K562 (cell line): ENCODE measurements around the gene DSG3. TPM values are rescaled to one million over a fixed set of nuclear protein-coding genes. Genes with fewer than 3 reads are reported as not detected.
A peak's percentile ranks its signal among the peaks of the same experiment; 100 is the strongest.

Experiments
- ATAC-seq: fragments of 200-7000 bp; cut with Tn5 transposase; 3 replicates; pipeline ENCODE4 v1.9.1; 2020; ENCODE audit warnings: moderate library complexity
- BruUV-seq: library from RNA; stranded (reverse); fragments of 400-500 nt; replicated peaks from 2 replicates; lab custom pipeline; 2021; lab: Mats Ljungman, UMichigan
- CTCF ChIA-PET: fragments of 300-600 bp; formaldehyde crosslinking; extraction: SDS; loops from one replicate; lab custom pipeline; 2021; ENCODE audit warnings: low intra/inter-chr PET ratio; lab: Yijun Ruan, JAX
- POLR2A ChIA-PET: fragments of 300-600, 350-650 bp; sonication (Branson Sonifier 250); formaldehyde crosslinking; extraction: SDS; loops from one replicate; lab custom pipeline; 2021; ENCODE audit warnings: antibody characterized with exemption, inconsistent platforms; lab: Yijun Ruan, JAX
- DNase-seq, 4 experiments: peaks; one replicate each; pipeline versions ENCODE4 v3.0.0 to v3.0.0-alpha.2; 2011 to 2018; ENCODE audit warnings: low spot score in 3 of 4, mixed read lengths in 3 of 4; ENCODE audit errors: extremely low read depth in 1 of 4
- FAIRE-seq: peaks from 2 replicates; lab custom pipeline; 2011; peaks lifted over from hg19 to GRCh38; lab: Jason Lieb, UNC
- H2AFZ ChIP-seq: 2 replicates; pipeline ENCODE4 v1.6.0; 2011; ENCODE audit warnings: low read depth, low read length, control low read depth, inconsistent platforms
- H3K27ac ChIP-seq: fragments of 200-600 bp; 3 replicates; pipeline ENCODE4 v1.8.0; 2011; ENCODE audit warnings: low read depth, mild to moderate bottlenecking, control low read depth, inconsistent platforms, low read length, moderate library complexity, mixed read lengths; ENCODE audit errors: extremely low read depth
- H3K27me3 ChIP-seq, 2 experiments: fragments of 300-600 bp in 1 of 2; 2 replicates in 1 of 2; 3 replicates in 1 of 2; pipeline versions ENCODE4 v1.6.0 to v1.8.0; 2011; ENCODE audit warnings: inconsistent platforms in 2 of 2, low read length in 2 of 2, mild to moderate bottlenecking in 1 of 2, mixed read lengths in 1 of 2, moderate library complexity in 1 of 2; ENCODE audit not compliant: control insufficient read depth in 2 of 2, insufficient read depth in 2 of 2
- H3K36me3 ChIP-seq: fragments of 300-600 bp; 3 replicates; pipeline ENCODE4 v1.8.0; 2011; ENCODE audit warnings: mild to moderate bottlenecking, low read length, inconsistent platforms; ENCODE audit not compliant: control insufficient read depth, insufficient read depth
- H3K4me1 ChIP-seq, 2 experiments: fragments of 200-600 bp in 1 of 2; replicated peaks in 1 of 2; 2 replicates in 1 of 2; 3 replicates in 1 of 2; pipeline versions ENCODE4 v1.5.1 to v1.8.0; 2011; ENCODE audit warnings: inconsistent platforms in 2 of 2, low read length in 2 of 2, mild to moderate bottlenecking in 1 of 2, mixed read lengths in 1 of 2, moderate library complexity in 1 of 2; ENCODE audit not compliant: control insufficient read depth in 2 of 2, insufficient read depth in 2 of 2
- H3K4me2 ChIP-seq: 2 replicates; pipeline ENCODE4 v1.6.1; 2011; ENCODE audit warnings: low read length, control low read depth, inconsistent platforms, mixed read lengths; ENCODE audit not compliant: insufficient read depth
- H3K4me3 ChIP-seq: fragments of 200-600 bp; sonication (generic), shearing (Covaris generic); 2 replicates; pipeline ENCODE4 v1.5.1; 2016; ENCODE audit warnings: control low read depth, inconsistent platforms
- H3K79me2 ChIP-seq: fragments of 200-600 bp; 3 replicates; pipeline ENCODE4 v1.8.0; 2011; ENCODE audit warnings: low read length, inconsistent platforms; ENCODE audit not compliant: control insufficient read depth, insufficient read depth
- H3K9ac ChIP-seq, 2 experiments: 2 replicates each; pipeline versions ENCODE4 v1.6.0 to v1.6.1; 2011; ENCODE audit warnings: low read depth in 2 of 2, low read length in 2 of 2, control low read depth in 1 of 2, inconsistent platforms in 1 of 2, mild to moderate bottlenecking in 1 of 2, mixed read lengths in 1 of 2; ENCODE audit not compliant: insufficient read depth in 1 of 2
- H3K9me1 ChIP-seq: one replicate; pipeline ENCODE4 v1.6.0; 2011; ENCODE audit warnings: inconsistent platforms, mild to moderate bottlenecking, low read length, moderate library complexity; ENCODE audit not compliant: control insufficient read depth, insufficient read depth
- H3K9me3 ChIP-seq: replicated peaks from 2 replicates; pipeline ENCODE4 v1.5.1; 2011; ENCODE audit warnings: low read depth, low read length, inconsistent platforms; ENCODE audit not compliant: control insufficient read depth, insufficient read depth
- H4K20me1 ChIP-seq: replicated peaks from 2 replicates; pipeline ENCODE4 v1.6.1; 2011; ENCODE audit warnings: low read length, inconsistent platforms, mixed read lengths; ENCODE audit not compliant: control insufficient read depth, insufficient read depth
- BRF1 ChIP-seq: IDR thresholded peaks from 3 replicates; pipeline ENCODE4 v1.6.1; 2011; ENCODE audit warnings: borderline replicate concordance, mild to moderate bottlenecking; ENCODE audit not compliant: insufficient read length; ENCODE audit errors: extremely low read depth
- CBFA2T3 ChIP-seq: fragments of 450-650 bp; IDR thresholded peaks from 2 replicates; pipeline ENCODE4 v1.6.1; 2017
- CCNT2 ChIP-seq: IDR thresholded peaks from 2 replicates; pipeline ENCODE4 v1.6.1; 2011; ENCODE audit warnings: borderline replicate concordance, low read depth, mild to moderate bottlenecking, moderate library complexity, mixed read lengths, low read length; ENCODE audit not compliant: insufficient read length; ENCODE audit errors: extremely low read depth
- CEBPB ChIP-seq: fragments of 450-650 bp; IDR thresholded peaks from 2 replicates; pipeline ENCODE4 v1.6.1; 2016; ENCODE audit warnings: missing genetic modification characterization, missing compliant biosample characterization
- CEBPG ChIP-seq, 3 experiments: fragments of 200-800 bp in 1 of 3; sonication (Bioruptor generic) in 1 of 3; sonication (generic) in 1 of 3; formaldehyde crosslinking in 1 of 3; IDR thresholded peaks in 2 of 3; conservative IDR thresholded peaks in 1 of 3; 2 replicates each; pipeline versions ENCODE4 v1.6.1 to v1.8.0; 2016 to 2022; ENCODE audit warnings: missing compliant biosample characterization in 2 of 3, missing genetic modification characterization in 2 of 3, mild to moderate bottlenecking in 1 of 3, missing genetic modification reagents in 1 of 3
- EP300 ChIP-seq: IDR thresholded peaks from 2 replicates; pipeline ENCODE4 v1.6.1; 2012; ENCODE audit warnings: low read length, improper control_type of control experiment
- ESRRB ChIP-seq: fragments of 250-450 bp; sonication (Bioruptor Pico); IDR thresholded peaks from 2 replicates; pipeline ENCODE4 v1.5.0; 2020; ENCODE audit warnings: mild to moderate bottlenecking, moderate library complexity, borderline replicate concordance
- MECOM ChIP-seq: fragments of 250-450 bp; sonication (Bioruptor Pico); IDR thresholded peaks from 2 replicates; pipeline ENCODE4 v1.8.0; 2022; ENCODE audit warnings: inconsistent platforms
- XRCC3 ChIP-seq: fragments of 450-650 bp; IDR thresholded peaks from 2 replicates; pipeline ENCODE4 v1.6.1; 2017; ENCODE audit warnings: mild to moderate bottlenecking, moderate library complexity
- WGBS: fragments of 100-300 bp; shearing (Covaris generic); methylation state at CpG from one replicate; pipeline ENCODE4 v1.1.6; 2016; ENCODE audit warnings: low coverage, mixed read lengths; ENCODE audit not compliant: insufficient coverage; ENCODE audit errors: missing lambda C conversion rate; 5-methylcytosine and 5-hydroxymethylcytosine counted together
- in situ Hi-C: fragments of 300-500 bp; cut with MboI; formaldehyde crosslinking; loops from 4 replicates; pipeline ENCODE4 v1.15.0; 2018; ENCODE audit warnings: inconsistent platforms, mixed read lengths
- intact Hi-C: fragments of 100-400 bp; cut with micrococcal nuclease; formaldehyde crosslinking; loops from 2 replicates; pipeline ENCODE4 v1.14.2; 2022
- polyA plus RNA-seq, 8 experiments: library from polyadenylated mRNA; depleted of rRNA in 4 of 8; stranded (reverse) in 5 of 8; unstranded in 3 of 8; fragments of >200 nt; fragmentation: Nextera tagmentation in 2 of 8; fragmentation: Illumina TruSeq in 1 of 8; extraction: Ambion mirVana in 2 of 8; extraction: Trizol in 1 of 8; gene quantifications; 2 replicates each; pipeline versions ENCODE4 v1.2.1 to v1.2.3, GENCODE V29; 2011 to 2014; ENCODE audit warnings: inconsistent platforms in 1 of 8, missing spikeins in 1 of 8
- total RNA-seq, 7 experiments: library from RNA; depleted of rRNA in 6 of 7; stranded (reverse); fragments of >200 nt in 6 of 7; fragmentation: Illumina TruSeq in 2 of 7; extraction: Trizol in 2 of 7; gene quantifications; 2 replicates each; pipeline versions ENCODE4 v1.2.1 to v1.2.3, GENCODE V29; 2011 to 2021; ENCODE audit warnings: low replicate concordance in 1 of 7
- TF ChIP-seq, protein P1 (sequence below), 2 experiments: fragments of 150-350 bp in 1 of 2; IDR thresholded peaks; 2 replicates each; pipeline ENCODE4 v1.6.1; 2012 to 2016; ENCODE audit warnings: low read depth in 2 of 2, low read length in 2 of 2, mild to moderate bottlenecking in 1 of 2, moderate library complexity in 1 of 2

The DSG3 gene
- total and polyA plus RNA-seq, 9 of the 15 experiments (the other 6 are each of a cell fraction or from before 2014, with no cell fraction given): 0.04 to 0.18 (median 0.07) TPM; not detected in 1

DNA sequence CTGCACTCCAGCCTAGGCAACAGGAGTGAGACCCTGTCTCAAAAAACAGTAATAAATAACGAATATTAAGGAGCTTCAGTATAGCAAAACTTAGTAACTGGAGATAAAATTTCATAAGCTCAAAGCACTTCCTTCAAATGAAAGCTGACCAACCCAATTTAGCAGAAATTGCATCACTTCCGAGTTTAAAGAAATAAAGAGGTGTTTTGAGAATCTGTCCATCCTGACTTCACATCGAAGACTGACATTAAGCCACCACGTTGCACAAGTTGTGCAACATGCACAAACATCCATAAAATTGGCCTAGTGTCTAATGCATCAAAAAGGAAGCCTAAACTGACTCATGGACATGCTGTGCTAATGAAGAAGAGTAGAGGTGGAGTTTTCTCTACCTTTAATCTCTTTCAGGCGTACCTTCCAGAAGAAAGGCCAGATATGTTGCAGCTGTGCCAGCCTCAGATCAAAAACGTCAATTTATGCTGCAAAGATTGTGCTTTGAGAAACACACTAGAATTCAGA, 7.7 kb upstream of the DSG3 start:
- no peaks in the 10 kb centered on the region for H3K9me1 ChIP-seq
- ATAC-seq (no peak), DNase-seq (no peak), FAIRE-seq (no peak)
- no peak overlapping the region for H2AFZ ChIP-seq
- CTCF ChIA-PET: no interaction called here
- TF ChIP-seq CEBPB (tag): peak; percentile 65; the same call in 1 of the 2 replicates
- TF ChIP-seq XRCC3: no peak
- no peak for TF ChIP-seq CEBPG (CRISPR knock-in tag; IDR thresholded peaks at IDR 0.05)
- TF ChIP-seq CEBPG (tag; conservative IDR thresholded peaks at IDR 0.05 in 1 of 2, IDR thresholded peaks at IDR 0.05 in 1 of 2): peak in 1 of 2 experiments; percentile 61; a peak in 2 of 4 replicates
- H4K20me1 ChIP-seq: no peaks in the 10 kb centered on the region
- POLR2A ChIA-PET: interaction anchor here (0.7 to 1.0 kb wide), 3 partner anchors 9 to 15 kb away, joined by 3 to 6 read pairs (median 3); no protein-coding TSS in a partner anchor
- no peaks in the 10 kb centered on the region; a peak in 2 of 5 replicates for H3K27me3 ChIP-seq
- H3K27ac ChIP-seq: no peak overlapping the region
- H3K79me2 ChIP-seq: no peaks in the 10 kb centered on the region
- H3K36me3 ChIP-seq: no peaks in the 10 kb centered on the region
- H3K9ac ChIP-seq: no peak overlapping the region
- in situ Hi-C loops (no loop called here), intact Hi-C loops (no loop called here)
- BruUV-seq: no TSS peak
- H3K4me3 ChIP-seq: no peak overlapping the region
- 3% methylated on average over 6 of the region's 6 CpGs for WGBS
- no peak overlapping the region for H3K4me2 ChIP-seq
- no peaks in the 10 kb centered on the region for H3K4me1 ChIP-seq
- no peaks in the 10 kb centered on the region for H3K9me3 ChIP-seq

DNA sequence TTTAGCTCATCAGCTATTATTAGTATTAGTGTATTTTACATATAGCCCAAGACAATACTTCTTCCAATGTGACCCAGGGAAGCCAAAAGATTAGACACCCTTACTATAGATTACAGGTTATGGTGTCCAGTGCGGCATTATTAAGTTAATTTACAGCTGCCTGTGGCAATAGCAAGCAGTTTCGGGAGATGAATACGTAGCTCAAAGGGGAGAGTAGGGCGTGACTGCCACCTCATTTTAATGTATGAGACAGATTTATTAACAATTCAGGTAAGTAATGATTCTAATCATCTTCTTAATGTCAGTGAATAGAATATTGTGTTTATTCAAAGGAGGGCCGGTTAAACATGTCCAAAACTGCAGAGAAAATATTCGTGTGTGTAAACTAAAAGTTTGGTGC, 6.8 kb upstream of the DSG3 start:
- no peak for DNase-seq
- intact Hi-C loops (no loop called here), in situ Hi-C loops (no loop called here)
- no peak overlapping the region for H3K4me2 ChIP-seq
- no peak overlapping the region for H2AFZ ChIP-seq
- no peaks in the 10 kb centered on the region for H4K20me1 ChIP-seq
- FAIRE-seq: no peak
- H3K9ac ChIP-seq: no peak overlapping the region
- ChIA-PET POLR2A (interaction anchor here (0.7 to 1.0 kb wide), 2 partner anchors 12 to 14 kb away, joined by 3 to 6 read pairs; no protein-coding TSS in a partner anchor), CTCF (no interaction called here)
- no peaks in the 10 kb centered on the region for H3K4me1 ChIP-seq
- no peaks in the 10 kb centered on the region for H3K9me3 ChIP-seq
- no peak overlapping the region for H3K27ac ChIP-seq
- no peak overlapping the region for H3K4me3 ChIP-seq
- no peaks in the 10 kb centered on the region; a peak in 2 of 5 replicates for H3K27me3 ChIP-seq
- no peaks in the 10 kb centered on the region for H3K36me3 ChIP-seq
- H3K9me1 ChIP-seq: no peaks in the 10 kb centered on the region
- WGBS: 6% methylated on average over 6 of the region's 6 CpGs
- no peaks in the 10 kb centered on the region for H3K79me2 ChIP-seq
- ATAC-seq: no peak
- no TSS peak for BruUV-seq
- no peak for TF ChIP-seq ESRRB (CRISPR knock-in tag)
- TF ChIP-seq EP300: no peak
- TF ChIP-seq CCNT2: no peak
- no peak for TF ChIP-seq BRF1
- TF ChIP-seq MECOM (CRISPR knock-in tag): no peak
- TF ChIP-seq, protein P1, sequence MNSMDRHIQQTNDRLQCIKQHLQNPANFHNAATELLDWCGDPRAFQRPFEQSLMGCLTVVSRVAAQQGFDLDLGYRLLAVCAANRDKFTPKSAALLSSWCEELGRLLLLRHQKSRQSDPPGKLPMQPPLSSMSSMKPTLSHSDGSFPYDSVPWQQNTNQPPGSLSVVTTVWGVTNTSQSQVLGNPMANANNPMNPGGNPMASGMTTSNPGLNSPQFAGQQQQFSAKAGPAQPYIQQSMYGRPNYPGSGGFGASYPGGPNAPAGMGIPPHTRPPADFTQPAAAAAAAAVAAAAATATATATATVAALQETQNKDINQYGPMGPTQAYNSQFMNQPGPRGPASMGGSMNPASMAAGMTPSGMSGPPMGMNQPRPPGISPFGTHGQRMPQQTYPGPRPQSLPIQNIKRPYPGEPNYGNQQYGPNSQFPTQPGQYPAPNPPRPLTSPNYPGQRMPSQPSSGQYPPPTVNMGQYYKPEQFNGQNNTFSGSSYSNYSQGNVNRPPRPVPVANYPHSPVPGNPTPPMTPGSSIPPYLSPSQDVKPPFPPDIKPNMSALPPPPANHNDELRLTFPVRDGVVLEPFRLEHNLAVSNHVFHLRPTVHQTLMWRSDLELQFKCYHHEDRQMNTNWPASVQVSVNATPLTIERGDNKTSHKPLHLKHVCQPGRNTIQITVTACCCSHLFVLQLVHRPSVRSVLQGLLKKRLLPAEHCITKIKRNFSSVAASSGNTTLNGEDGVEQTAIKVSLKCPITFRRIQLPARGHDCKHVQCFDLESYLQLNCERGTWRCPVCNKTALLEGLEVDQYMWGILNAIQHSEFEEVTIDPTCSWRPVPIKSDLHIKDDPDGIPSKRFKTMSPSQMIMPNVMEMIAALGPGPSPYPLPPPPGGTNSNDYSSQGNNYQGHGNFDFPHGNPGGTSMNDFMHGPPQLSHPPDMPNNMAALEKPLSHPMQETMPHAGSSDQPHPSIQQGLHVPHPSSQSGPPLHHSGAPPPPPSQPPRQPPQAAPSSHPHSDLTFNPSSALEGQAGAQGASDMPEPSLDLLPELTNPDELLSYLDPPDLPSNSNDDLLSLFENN (IDR thresholded peaks at IDR 0.05; ENCODE audit: low read depth in 2 of 2, low read length in 2 of 2): no peak
- no peak for TF ChIP-seq CBFA2T3
